IPS-18c (cell line): ENCODE measurements around the gene RPS6KA2.

ENCODE experiments used
- H3K4me3 ChIP-seq: 2 replicates; pipeline ENCODE4 v1.7.0; 2013; ENCODE audit warnings: low read depth, mild to moderate bottlenecking, low read length, moderate library complexity; ENCODE audit not compliant: insufficient read depth
- H3K9me3 ChIP-seq: one replicate; pipeline ENCODE4 v1.6.1; 2013; ENCODE audit warnings: mild to moderate bottlenecking, low read length, moderate library complexity; ENCODE audit not compliant: control insufficient read depth, insufficient read depth

RPS6KA2 gene

GRCh38 chr6:166625356-166625755 is 1.7 kb downstream of the RPS6KA2 start:
- H3K9me3 ChIP-seq, result no peaks in the 10 kb centered on the region
- H3K4me3 ChIP-seq, result no peak overlapping the region

- Histone ChIP-seq H3K4me3 (no peak overlapping the region), H3K9me3 (no peaks in the 10 kb centered on the region)
Measured at GRCh38 chr6:166624275-166624674, 2.8 kb downstream of the RPS6KA2 start.

GRCh38 chr6:166623318-166623717 is 3.7 kb downstream of the RPS6KA2 start:
- Histone ChIP-seq H3K4me3 (no peak overlapping the region), H3K9me3 (no peaks in the 10 kb centered on the region)

GRCh38 chr6:166621114-166621540 is 5.9 kb downstream of the RPS6KA2 start:
- H3K4me3 ChIP-seq, result no peak overlapping the region
- no peaks in the 10 kb centered on the region for H3K9me3 ChIP-seq

- no peaks in the 10 kb centered on the region for H3K9me3 ChIP-seq
- no peak overlapping the region for H3K4me3 ChIP-seq
Measured at GRCh38 chr6:166620478-166621113, 6.5 kb downstream of the RPS6KA2 start.

GRCh38 chr6:166619912-166620311 is 7.1 kb downstream of the RPS6KA2 start:
- Histone ChIP-seq H3K4me3 (no peak overlapping the region), H3K9me3 (no peaks in the 10 kb centered on the region)

- Histone ChIP-seq H3K4me3 (no peak overlapping the region), H3K9me3 (no peaks in the 10 kb centered on the region)
Measured at GRCh38 chr6:166618866-166619761, 7.9 kb downstream of the RPS6KA2 start.

- Histone ChIP-seq H3K9me3 (no peaks in the 10 kb centered on the region), H3K4me3 (no peak overlapping the region)
Measured at GRCh38 chr6:166618251-166618650, 8.8 kb downstream of the RPS6KA2 start.

GRCh38 chr6:166617359-166617758 is 9.7 kb downstream of the RPS6KA2 start:
- Histone ChIP-seq H3K9me3 (no peaks in the 10 kb centered on the region), H3K4me3 (no peak overlapping the region)

- no peak overlapping the region for H3K4me3 ChIP-seq
- no peaks in the 10 kb centered on the region for H3K9me3 ChIP-seq
Measured at GRCh38 chr6:166616261-166617238, 10.5 kb downstream of the RPS6KA2 start.

- Histone ChIP-seq H3K4me3 (no peak overlapping the region), H3K9me3 (no peaks in the 10 kb centered on the region)
Measured at GRCh38 chr6:166615059-166615770, 11.8 kb downstream of the RPS6KA2 start.

- Histone ChIP-seq H3K4me3 (no peak overlapping the region), H3K9me3 (no peaks in the 10 kb centered on the region)
Measured at GRCh38 chr6:166614589-166614988, 12.5 kb downstream of the RPS6KA2 start.

- H3K4me3 ChIP-seq, result no peak overlapping the region
- no peaks in the 10 kb centered on the region for H3K9me3 ChIP-seq
Measured at GRCh38 chr6:166614171-166614583, 12.9 kb downstream of the RPS6KA2 start.

- H3K9me3 ChIP-seq, result no peaks in the 10 kb centered on the region
- no peak overlapping the region for H3K4me3 ChIP-seq
Measured at GRCh38 chr6:166613027-166613426, 14.0 kb downstream of the RPS6KA2 start.

GRCh38 chr6:166612471-166612881 is 14.6 kb downstream of the RPS6KA2 start:
- no peak overlapping the region for H3K4me3 ChIP-seq

GRCh38 chr6:166611631-166612030 is 15.4 kb downstream of the RPS6KA2 start:
- H3K4me3 ChIP-seq, result no peak overlapping the region
- H3K9me3 ChIP-seq, result peaks cover 2% of the 10 kb centered on the region

More at GRCh38 chr6:166612471-166612881, 14.6 kb downstream of the RPS6KA2 start:
- H3K9me3 ChIP-seq, result peaks cover 2% of the 10 kb centered on the region

- Histone ChIP-seq H3K4me3 (no peak overlapping the region), H3K9me3 (peaks cover 2% of the 10 kb centered on the region)
Measured at GRCh38 chr6:166610069-166610468, 17.0 kb downstream of the RPS6KA2 start.
